HG03354 (cell line): ENCODE data around the gene GOLGA6B.
"Not testable (repeated sequence)": the region's sequence is repeated elsewhere in the genome, so short reads cannot be mapped to it uniquely, and the experiment has no call there.

ENCODE experiments used
- ATAC-seq: cut with Tn5 transposase; IDR thresholded peaks from one replicate; pipeline ENCODE4 v1.9.1; 2021; ENCODE audit warnings: mild to moderate bottlenecking; ENCODE audit not compliant: unreplicated experiment, poor library complexity, severe bottlenecking

The GOLGA6B gene, protein sequence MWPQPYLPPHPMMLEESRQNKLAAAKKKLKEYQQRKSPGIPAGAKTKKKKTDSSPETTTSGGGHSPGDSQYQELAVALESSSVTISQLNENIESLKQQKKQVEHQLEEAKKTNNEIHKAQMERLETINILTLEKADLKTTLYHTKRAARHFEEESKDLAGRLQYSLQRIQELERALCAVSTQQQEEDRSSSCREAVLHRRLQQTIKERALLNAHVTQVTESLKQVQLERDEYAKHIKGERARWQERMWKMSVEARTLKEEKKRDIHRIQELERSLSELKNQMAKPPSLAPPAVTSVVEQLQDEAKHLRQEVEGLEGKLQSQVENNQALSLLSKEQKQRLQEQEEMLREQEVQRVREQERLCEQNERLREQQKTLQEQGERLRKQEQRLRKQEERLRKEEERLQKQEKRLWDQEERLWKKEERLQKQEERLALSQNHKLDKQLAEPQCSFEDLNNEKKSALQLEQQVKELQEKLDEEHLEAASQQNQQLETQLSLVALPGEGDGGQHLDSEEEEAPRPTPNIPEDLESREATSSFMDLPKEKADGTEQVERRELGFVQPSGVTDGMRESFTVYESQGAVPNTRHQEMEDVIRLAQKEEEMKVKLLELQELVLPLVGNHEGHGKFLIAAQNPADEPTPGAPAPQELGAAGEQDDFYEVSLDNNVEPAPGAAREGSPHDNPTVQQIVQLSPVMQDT

DNA sequence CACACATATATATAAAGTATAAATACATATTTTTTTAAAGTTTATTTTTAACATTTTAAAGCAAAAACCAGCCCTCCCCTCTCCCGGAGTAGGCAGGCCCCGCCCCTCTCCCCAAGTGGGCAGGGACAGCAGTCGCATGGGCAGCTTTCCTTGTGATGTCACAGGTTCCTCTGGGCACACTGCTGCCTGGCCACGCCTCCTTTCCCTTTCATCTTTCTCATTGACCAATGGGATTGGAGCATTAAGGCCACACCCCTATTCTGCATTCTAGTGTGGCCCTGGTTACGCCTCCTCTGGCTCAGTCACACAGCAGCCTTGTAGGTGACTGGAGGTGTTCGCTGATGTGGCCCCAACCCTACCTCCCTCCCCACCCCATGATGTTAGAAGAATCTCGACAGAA lies at the start of gene GOLGA6B:
GOLGA6B (plus strand) TSS at position 301 of the 400 bp plus-strand sequence; CDS start at position 342, 41 bp downstream.
- not testable (repeated sequence) for ATAC-seq

DNA sequence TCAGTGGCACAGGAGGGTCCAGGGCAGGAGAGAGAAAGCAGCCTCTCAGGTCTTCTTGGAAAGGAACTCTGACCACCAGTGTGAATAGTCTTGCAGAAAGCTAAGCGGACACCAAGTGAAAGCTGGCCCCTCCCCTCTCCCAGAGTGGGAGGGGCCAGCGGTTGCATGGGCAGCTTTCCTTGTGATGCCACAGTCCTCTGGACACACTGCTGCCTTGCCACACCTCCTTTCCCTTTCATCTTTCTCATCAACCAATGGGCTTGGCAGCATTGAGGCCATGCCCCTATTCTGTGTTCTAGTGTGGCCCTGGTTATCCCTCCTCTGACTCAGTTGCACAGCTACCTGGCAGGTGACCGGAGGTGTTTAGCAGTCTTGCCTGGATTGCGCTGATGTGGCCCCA lies 49.7 kb upstream of the GOLGA6B start:
- no peak for ATAC-seq

DNA sequence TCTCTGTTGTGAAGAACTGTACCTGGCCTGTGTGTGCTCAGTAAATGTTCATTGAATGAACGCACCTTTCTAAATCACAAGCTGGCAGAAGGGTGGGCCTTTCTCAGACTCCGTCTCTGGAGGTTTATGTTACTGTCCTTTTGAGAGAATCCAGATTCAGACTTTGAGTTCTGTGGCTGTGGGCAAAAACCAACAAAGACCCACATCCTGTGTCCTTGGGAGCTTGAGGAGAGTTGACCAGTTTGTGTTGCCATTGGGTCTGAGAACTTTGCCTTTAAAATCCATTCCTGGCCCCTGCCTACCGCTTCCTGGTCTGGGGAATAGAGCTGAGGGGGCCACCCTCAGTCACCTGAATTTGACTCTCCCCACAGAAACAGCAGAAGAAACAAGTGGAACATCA lies 46.4 kb upstream of the GOLGA6B start:
- ATAC-seq = not testable (repeated sequence)

DNA sequence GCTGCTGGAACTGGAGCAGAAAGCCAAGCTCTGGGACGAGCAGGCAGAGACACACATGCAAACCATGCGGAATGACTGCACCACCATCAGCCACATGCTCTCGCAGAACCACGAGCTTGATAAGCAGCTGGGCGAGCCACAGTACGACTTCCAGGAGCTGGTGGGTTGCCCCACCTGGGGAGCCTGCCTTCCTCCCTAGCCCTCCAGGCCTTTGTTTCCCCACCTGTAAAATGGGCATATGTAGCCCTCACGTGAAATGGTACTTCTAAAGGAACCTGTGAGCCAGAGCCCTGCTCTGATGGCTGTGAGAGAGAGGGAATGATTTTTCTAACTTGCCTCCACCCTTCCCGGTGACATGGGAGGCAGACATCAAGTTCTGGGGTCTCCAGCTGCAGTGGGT lies 44.6 kb upstream of the GOLGA6B start:
- no peak for ATAC-seq

DNA sequence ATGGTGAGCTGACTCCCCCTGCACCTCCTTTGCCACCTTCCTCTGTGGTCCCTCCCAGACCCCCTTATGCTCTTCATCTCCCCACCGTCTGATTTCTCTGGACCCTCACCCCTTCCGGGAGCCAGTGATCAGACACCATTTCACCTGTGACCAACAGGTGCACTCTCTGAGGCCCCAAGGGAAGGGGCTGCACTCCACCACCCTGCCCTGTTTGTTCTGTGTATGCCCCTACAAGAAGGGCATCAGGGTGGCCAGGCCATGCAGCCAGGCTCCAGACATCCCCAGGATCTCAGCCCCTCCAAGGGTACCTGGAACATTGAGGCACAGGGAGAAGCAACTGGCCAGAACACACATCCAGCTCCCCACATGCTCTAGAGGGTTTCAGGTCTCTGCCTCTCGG lies 42.2 kb upstream of the GOLGA6B start:
- ATAC-seq = not testable (repeated sequence)

DNA sequence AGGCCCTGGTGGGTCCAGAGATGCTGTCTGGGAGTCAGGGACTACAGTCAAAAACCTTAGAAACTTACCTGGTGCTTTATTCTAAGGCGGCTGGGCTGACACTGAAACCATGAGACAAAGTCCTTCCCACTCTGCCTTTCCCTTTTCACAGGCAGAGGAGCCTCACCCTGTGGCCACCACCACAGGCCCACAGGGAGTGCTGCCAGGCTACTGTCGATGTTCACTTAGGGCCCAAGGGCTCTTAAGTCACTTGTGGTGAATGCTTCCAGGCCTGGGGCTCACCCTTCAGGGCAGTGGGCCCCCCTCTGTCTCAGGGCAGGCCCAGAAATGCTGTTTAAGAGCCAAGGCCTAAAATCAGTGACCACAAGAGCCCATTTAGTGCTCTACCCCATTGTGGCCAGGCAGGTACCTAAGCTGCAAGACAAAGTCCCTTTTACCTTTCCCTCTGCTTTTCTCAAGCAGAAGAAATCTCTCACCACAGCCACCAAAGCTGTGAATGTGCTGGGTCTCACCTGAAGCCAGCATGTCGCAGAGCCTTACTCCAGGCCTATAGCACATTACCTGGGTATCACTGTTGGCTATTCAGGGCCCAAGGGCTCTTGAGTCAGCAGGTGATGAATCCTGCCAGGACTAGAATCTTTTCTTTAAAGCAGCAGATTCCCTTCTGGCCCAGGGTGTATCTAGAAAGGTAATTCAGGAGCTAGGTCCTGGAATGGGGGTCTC lies 39.5 kb upstream of the GOLGA6B start:
- ATAC-seq = no peak

DNA sequence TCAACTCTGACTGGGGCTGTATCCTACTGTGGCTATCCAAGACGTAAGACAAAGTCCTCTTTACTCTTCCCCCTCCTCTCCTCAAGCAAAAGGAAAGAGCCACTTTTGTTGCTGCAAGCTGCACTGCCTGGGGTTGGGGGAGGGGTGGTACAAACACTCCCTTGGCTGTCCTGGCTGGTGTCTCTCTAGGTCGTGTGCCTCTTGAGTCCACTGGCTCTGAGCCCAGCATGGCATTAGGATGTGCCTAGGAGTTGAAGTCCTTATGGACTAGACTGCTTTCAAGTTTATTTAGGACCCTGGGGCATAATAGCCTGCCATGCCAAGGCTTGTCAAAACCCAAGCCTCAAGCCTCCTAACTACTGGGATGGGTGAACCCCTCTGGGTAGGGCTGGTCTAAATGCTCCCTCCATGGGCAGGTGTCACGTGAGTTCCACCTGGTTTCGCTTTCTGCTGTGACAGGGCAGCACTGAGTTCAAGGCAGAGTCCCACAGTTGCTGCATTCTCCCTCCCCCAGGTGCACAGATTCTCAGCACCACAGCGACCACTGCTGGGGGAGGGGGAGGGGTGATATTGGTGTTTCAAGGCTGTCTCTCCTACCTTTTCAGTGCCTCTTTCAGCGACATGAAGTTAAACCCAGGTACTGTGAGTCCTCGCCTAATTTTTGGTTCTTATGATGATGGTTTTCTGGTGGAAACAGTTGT lies 38.8 kb upstream of the GOLGA6B start:
- ATAC-seq = not testable (repeated sequence)

- no peak for ATAC-seq
Observed at GRCh38 chr15:72616491-72617210, 37.8 kb upstream of the GOLGA6B start.

- ATAC-seq = not testable (repeated sequence)
Observed at GRCh38 chr15:72623854-72624253, 30.6 kb upstream of the GOLGA6B start.

DNA sequence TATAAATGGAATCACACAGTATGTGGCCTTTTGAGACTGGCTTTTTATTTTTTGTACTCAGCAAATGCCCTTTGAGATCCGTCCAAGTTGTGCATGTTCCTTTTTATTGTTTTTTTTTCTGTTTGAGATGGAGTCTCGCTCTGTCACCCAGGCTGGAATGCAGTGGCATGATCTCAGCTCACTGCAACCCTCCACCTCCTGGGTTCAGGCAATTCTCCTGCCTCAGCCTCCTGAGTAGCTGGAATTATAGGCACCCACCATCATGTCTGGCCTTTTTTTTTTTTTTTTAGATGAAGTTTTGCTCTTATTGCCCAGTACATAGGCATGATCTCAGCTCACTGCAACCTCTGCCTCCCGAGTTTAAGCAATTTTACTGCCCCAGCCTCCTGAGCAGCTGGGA lies 28.3 kb upstream of the GOLGA6B start:
- not testable (repeated sequence) for ATAC-seq

- ATAC-seq = not testable (repeated sequence)
Observed at GRCh38 chr15:72628249-72629067, 26.0 kb upstream of the GOLGA6B start.

- not testable (repeated sequence) for ATAC-seq
Observed at GRCh38 chr15:72629068-72629570, 25.4 kb upstream of the GOLGA6B start.

DNA sequence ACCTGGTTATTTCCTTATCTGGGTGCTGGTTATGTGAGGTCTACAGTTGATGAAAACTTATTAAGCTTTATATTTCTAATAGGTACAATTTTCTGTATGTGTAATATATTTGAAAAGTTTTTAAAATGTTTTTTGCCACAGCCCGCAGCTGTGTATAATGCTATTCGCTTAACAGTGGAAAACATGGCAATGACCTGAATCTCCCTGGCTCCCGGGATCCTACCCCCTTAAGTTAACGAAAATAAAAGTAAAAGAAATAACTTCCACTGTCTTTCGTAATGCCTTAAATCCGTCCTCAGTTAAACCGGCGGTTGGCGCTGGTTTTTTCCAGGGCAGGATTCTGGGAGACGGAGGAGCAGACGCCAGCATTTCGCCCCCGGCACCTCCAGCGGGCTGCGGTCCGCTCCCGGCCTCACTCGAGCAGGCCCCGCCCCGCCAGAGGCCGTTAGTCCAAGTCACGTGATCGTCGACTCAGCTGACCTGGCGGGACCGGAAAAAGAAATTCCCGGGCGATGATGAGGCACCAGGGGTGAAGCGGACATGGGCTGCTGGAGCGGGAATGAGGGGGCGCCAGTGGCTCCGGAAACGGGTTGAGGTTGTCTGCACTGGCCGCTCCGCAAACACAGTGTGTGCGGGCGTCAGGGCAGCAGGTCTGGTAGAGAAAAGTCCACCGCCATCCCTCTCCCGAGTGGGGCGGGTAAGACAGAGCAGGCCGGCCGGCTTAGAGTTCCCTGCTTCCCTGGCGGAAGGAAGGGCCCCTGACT lies 17.8 kb upstream of the GOLGA6B start:
- peak; percentile 71 for ATAC-seq

- ATAC-seq = not testable (repeated sequence)
Observed at GRCh38 chr15:72639759-72640483, 14.6 kb upstream of the GOLGA6B start.

GRCh38 chr15:72642271-72642670 lies 12.2 kb upstream of the GOLGA6B start:
- not testable (repeated sequence) for ATAC-seq

DNA sequence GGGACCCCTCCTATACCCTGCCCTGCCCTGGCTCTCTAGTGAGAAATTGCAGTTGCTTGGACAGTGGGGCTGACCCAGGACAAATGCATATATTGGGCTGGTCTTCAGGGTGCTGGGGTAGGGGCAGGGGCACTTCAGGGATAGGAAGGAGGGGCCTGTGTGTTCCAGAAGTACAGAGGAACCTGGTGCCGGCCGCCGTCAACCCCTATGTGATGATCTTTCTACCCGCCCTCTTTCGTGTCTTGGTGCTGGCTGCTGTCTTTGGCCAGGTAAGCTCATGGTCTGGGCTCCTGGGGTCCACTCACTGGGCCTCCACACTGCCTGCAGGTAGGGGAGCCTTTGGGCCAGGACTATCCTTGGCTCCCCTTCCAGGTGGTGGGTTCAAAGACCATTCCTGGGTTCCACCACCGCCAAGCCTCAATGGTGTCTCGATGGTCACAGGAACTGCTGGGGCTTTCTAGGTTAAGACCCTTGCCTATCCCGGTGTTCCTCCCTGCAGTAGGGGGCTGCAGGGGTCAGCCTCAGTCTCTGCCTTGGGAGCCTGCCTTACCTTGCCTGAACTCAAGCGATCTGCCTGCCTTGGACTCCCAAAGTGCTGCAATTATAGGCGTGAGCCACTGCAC lies 5.8 kb upstream of the GOLGA6B start:
- ATAC-seq = not testable (repeated sequence)
